Thyroid gland (tissue), 4 donors: ENCODE data around the gene SEPTIN10.

Source experiments
- POLR2A ChIP-seq, 2 donors: fragments of 450-650 bp; IDR thresholded peaks; one replicate each; pipeline ENCODE4 v1.6.1; 2017; ENCODE audit warnings: antibody characterized with exemption in 2 of 2, mild to moderate bottlenecking in 2 of 2, moderate library complexity in 1 of 2
- TF ChIP-seq, protein P1 (sequence below), 6 experiments: fragments of 200-600 bp in 3 of 6; fragments of 450-650 bp in 3 of 6; sonication (generic) in 3 of 6; IDR thresholded peaks; one replicate each; pipeline ENCODE4 v1.5.1; 2016 to 2019; ENCODE audit warnings: antibody characterized with exemption in 6 of 6, mild to moderate bottlenecking in 2 of 6, inconsistent platforms in 1 of 6, moderate library complexity in 1 of 6

DNA sequence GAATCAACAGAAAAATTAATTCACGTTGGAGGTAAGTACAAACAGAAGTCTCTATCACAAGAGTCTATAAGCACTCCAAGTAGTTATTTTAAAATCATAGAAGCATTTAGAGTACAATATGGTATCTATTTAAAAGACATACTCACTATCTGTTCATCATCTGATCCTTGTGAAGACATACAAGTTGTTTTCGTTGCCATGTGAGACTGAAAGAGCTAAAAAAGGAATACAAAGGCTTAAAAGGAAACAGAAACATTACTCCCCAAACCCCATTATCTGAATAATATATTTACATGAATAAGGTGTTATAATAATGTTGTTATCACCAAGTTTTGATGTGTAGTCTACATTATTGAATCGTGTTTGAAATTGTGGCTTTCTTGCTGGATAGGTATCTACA, 20.9 kb downstream of the SEPTIN10 start:
- TF ChIP-seq, protein P1, sequence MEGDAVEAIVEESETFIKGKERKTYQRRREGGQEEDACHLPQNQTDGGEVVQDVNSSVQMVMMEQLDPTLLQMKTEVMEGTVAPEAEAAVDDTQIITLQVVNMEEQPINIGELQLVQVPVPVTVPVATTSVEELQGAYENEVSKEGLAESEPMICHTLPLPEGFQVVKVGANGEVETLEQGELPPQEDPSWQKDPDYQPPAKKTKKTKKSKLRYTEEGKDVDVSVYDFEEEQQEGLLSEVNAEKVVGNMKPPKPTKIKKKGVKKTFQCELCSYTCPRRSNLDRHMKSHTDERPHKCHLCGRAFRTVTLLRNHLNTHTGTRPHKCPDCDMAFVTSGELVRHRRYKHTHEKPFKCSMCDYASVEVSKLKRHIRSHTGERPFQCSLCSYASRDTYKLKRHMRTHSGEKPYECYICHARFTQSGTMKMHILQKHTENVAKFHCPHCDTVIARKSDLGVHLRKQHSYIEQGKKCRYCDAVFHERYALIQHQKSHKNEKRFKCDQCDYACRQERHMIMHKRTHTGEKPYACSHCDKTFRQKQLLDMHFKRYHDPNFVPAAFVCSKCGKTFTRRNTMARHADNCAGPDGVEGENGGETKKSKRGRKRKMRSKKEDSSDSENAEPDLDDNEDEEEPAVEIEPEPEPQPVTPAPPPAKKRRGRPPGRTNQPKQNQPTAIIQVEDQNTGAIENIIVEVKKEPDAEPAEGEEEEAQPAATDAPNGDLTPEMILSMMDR (IDR thresholded peaks at IDR 0.05), result no peak
- TF ChIP-seq POLR2A (IDR thresholded peaks at IDR 0.05), result no peak
